ENCODE measurements around the gene RNF126. TPM values are rescaled to one million over a fixed set of nuclear protein-coding genes. Genes with fewer than 3 reads are reported as not detected.
"Not testable (repeated sequence)": the region's sequence is repeated elsewhere in the genome, so short reads cannot be mapped to it uniquely, and the experiment has no call there.

RNF126 gene
- total RNA-seq, 1 experiment from 2014 or later, result 38.8 TPM

- DNase-seq, result peak; percentile 90 to 92
- no peaks in the 10 kb centered on the region for H3K9me3 ChIP-seq (replicated peaks)
- peak overlapping the region; percentile 69 for H3K27ac ChIP-seq
- no peaks in the 10 kb centered on the region; the same call in 1 of the 2 replicates for H3K36me3 ChIP-seq
- no peaks in the 10 kb centered on the region for H3K27me3 ChIP-seq
- H3K4me3 ChIP-seq, result peak overlapping the region; percentile 40
- peaks cover 22% of the 10 kb centered on the region for H3K4me1 ChIP-seq
Measured at GRCh38 chr19:610801-611480, 52.1 kb downstream of the RNF126 start.

GRCh38 chr19:610071-610800 is 52.8 kb downstream of the RNF126 start:
- peaks cover 22% of the 10 kb centered on the region for H3K4me1 ChIP-seq

GRCh38 chr19:609004-609346 is 54.0 kb downstream of the RNF126 start:
- Histone ChIP-seq H3K4me1 (peaks cover 22% of the 10 kb centered on the region), H3K36me3 (no peaks in the 10 kb centered on the region), H3K27ac (peak overlapping the region; percentile 42), H3K27me3 (no peaks in the 10 kb centered on the region), H3K9me3 (replicated peaks) (no peaks in the 10 kb centered on the region), H3K4me3 (no peak overlapping the region)
- peak; percentile 70 to 76 for DNase-seq

More at GRCh38 chr19:610071-610800, 52.8 kb downstream of the RNF126 start:
- Histone ChIP-seq H3K27ac (peak overlapping the region; percentile 69), H3K4me3 (peak overlapping the region; percentile 40), H3K9me3 (replicated peaks) (no peaks in the 10 kb centered on the region), H3K27me3 (no peaks in the 10 kb centered on the region), H3K36me3 (no peaks in the 10 kb centered on the region; the same call in 1 of the 2 replicates)
- DNase-seq, result peak; percentile 66 to 71

GRCh38 chr19:608155-609003 is 54.6 kb downstream of the RNF126 start:
- no peak overlapping the region for H3K4me3 ChIP-seq
- H3K9me3 ChIP-seq (replicated peaks), result no peaks in the 10 kb centered on the region
- H3K27me3 ChIP-seq, result no peaks in the 10 kb centered on the region
- peak overlapping the region; percentile 42 for H3K27ac ChIP-seq
- H3K4me1 ChIP-seq, result peaks cover 22% of the 10 kb centered on the region
- no peaks in the 10 kb centered on the region for H3K36me3 ChIP-seq
- no peak for DNase-seq

GRCh38 chr19:607301-608154 is 55.5 kb downstream of the RNF126 start:
- no peak overlapping the region for H3K27ac ChIP-seq
- no peaks in the 10 kb centered on the region for H3K27me3 ChIP-seq
- no peak overlapping the region for H3K4me3 ChIP-seq
- H3K4me1 ChIP-seq, result peaks cover 22% of the 10 kb centered on the region
- no peak for DNase-seq
- H3K9me3 ChIP-seq (replicated peaks), result no peaks in the 10 kb centered on the region
- no peaks in the 10 kb centered on the region for H3K36me3 ChIP-seq

- H3K27ac ChIP-seq; H3K9me3 ChIP-seq (replicated peaks); H3K27me3 ChIP-seq; H3K4me3 ChIP-seq; DNase-seq; H3K36me3 ChIP-seq: not testable (repeated sequence)
- H3K4me1 ChIP-seq, result peaks cover 22% of the 10 kb centered on the region
Measured at GRCh38 chr19:605061-605971, 57.7 kb downstream of the RNF126 start.

- H3K36me3 ChIP-seq, result no peaks in the 10 kb centered on the region
- H3K27me3 ChIP-seq, result no peaks in the 10 kb centered on the region
- H3K27ac ChIP-seq, result no peak overlapping the region
- no peak overlapping the region for H3K4me3 ChIP-seq
- DNase-seq, result peak in 1 of 2 experiments; percentile 30
- no peaks in the 10 kb centered on the region for H3K9me3 ChIP-seq (replicated peaks)
- peaks cover 13% of the 10 kb centered on the region for H3K4me1 ChIP-seq
Measured at GRCh38 chr19:604355-604754, 58.7 kb downstream of the RNF126 start.

GRCh38 chr19:603779-604178 is 59.2 kb downstream of the RNF126 start:
- not testable (repeated sequence) for DNase-seq; H3K27ac ChIP-seq; H3K9me3 ChIP-seq (replicated peaks); H3K4me3 ChIP-seq; H3K27me3 ChIP-seq; H3K36me3 ChIP-seq; H3K4me1 ChIP-seq

GRCh38 chr19:603302-603639 is 59.7 kb downstream of the RNF126 start:
- not testable (repeated sequence) for H3K4me3 ChIP-seq; H3K27ac ChIP-seq; H3K36me3 ChIP-seq; H3K4me1 ChIP-seq; DNase-seq; H3K9me3 ChIP-seq (replicated peaks); H3K27me3 ChIP-seq

GRCh38 chr19:602391-603301 is 60.4 kb downstream of the RNF126 start:
- Histone ChIP-seq H3K4me1 (no peaks in the 10 kb centered on the region), H3K4me3 (no peak overlapping the region), H3K27ac (no peak overlapping the region), H3K9me3 (replicated peaks) (no peaks in the 10 kb centered on the region), H3K36me3 (no peaks in the 10 kb centered on the region), H3K27me3 (no peaks in the 10 kb centered on the region)
- no peak for DNase-seq

- DNase-seq, result no peak
- H3K9me3 ChIP-seq (replicated peaks), result no peaks in the 10 kb centered on the region
- H3K27me3 ChIP-seq, result peaks cover 4% of the 10 kb centered on the region; the same call in 1 of the 2 replicates
- no peak overlapping the region for H3K27ac ChIP-seq
- H3K4me1 ChIP-seq, result no peaks in the 10 kb centered on the region; the same call in 1 of the 2 replicates
- H3K36me3 ChIP-seq, result no peaks in the 10 kb centered on the region
- no peak overlapping the region for H3K4me3 ChIP-seq
Measured at GRCh38 chr19:601790-602189, 61.2 kb downstream of the RNF126 start.

GRCh38 chr19:601310-601709 is 61.7 kb downstream of the RNF126 start:
- DNase-seq, result no peak
- Histone ChIP-seq H3K4me3 (no peak overlapping the region), H3K27ac (no peak overlapping the region), H3K9me3 (replicated peaks) (no peaks in the 10 kb centered on the region), H3K4me1 (peaks cover 3% of the 10 kb centered on the region), H3K36me3 (no peaks in the 10 kb centered on the region), H3K27me3 (peaks cover 8% of the 10 kb centered on the region; the same call in 1 of the 2 replicates)

Data from SJCRH30 (cell line).